Measurements from ENCODE around the gene DCLRE1B. TPM values are rescaled to one million over a fixed set of nuclear protein-coding genes. Genes with fewer than 3 reads are reported as not detected.

Gene DCLRE1B
- total and polyA plus RNA-seq, 9 of the 15 experiments (the other 6 are each of a cell fraction or from before 2014, with no cell fraction given): 10.6 to 28.8 (median 17.2) TPM

GRCh38 chr1:113871597-113872113 is 33.5 kb upstream of the DCLRE1B start, which contains the start of gene PTPN22 (continued):
- TF ChIP-seq ZNF175 (CRISPR knock-in tag; IDR thresholded peaks at IDR 0.05; ENCODE audit: low read depth): peak; percentile 61; the same call in 1 of the 2 replicates
- TF ChIP-seq CBX3 (IDR thresholded peaks at IDR 0.05; ENCODE audit: borderline replicate concordance in 1 of 2, low read length in 2 of 2): no peak
- TF ChIP-seq ZHX1 (conservative IDR thresholded peaks at IDR 0.05; ENCODE audit: low read length): no peak
- no peak for TF ChIP-seq PHB2 (IDR thresholded peaks at IDR 0.05; ENCODE audit: low read depth)
- TF ChIP-seq LCOR (CRISPR knock-in tag; IDR thresholded peaks at IDR 0.05): 0 out of 2 replicates have a peak, but pooled peaks have one; percentile 44
- TF ChIP-seq TCF15 (CRISPR knock-in tag; IDR thresholded peaks at IDR 0.05): no peak
- TF ChIP-seq ELF4 (CRISPR knock-in tag; IDR thresholded peaks at IDR 0.05): 0 out of 2 replicates have a peak, but pooled peaks have one; percentile 33
- TF ChIP-seq COPS2 (conservative IDR thresholded peaks at IDR 0.05): no peak
- TF ChIP-seq ARID2 (IDR thresholded peaks at IDR 0.05): no peak
- peak in 1 of 3 experiments; percentile 53; a peak in 2 of 6 replicates for TF ChIP-seq ZBTB11 (CRISPR knock-in tag; IDR thresholded peaks at IDR 0.05)
- no peak for TF ChIP-seq HOMEZ (CRISPR knock-in tag; IDR thresholded peaks at IDR 0.05)
- TF ChIP-seq ZNF75A (CRISPR knock-in tag; IDR thresholded peaks at IDR 0.05): no peak
- TF ChIP-seq ZBTB12 (CRISPR knock-in tag; IDR thresholded peaks at IDR 0.05): peak; percentile 75
- TF ChIP-seq NRF1 (conservative IDR thresholded peaks at IDR 0.05 in 1 of 2, IDR thresholded peaks at IDR 0.05 in 1 of 2): 0 out of 4 replicates have a peak, but pooled peaks of 1 of the 2 experiments have one; percentile 38

Measured in K562 (cell line).